ENCODE results near the gene CDC42EP2.

Gene CDC42EP2

DNA sequence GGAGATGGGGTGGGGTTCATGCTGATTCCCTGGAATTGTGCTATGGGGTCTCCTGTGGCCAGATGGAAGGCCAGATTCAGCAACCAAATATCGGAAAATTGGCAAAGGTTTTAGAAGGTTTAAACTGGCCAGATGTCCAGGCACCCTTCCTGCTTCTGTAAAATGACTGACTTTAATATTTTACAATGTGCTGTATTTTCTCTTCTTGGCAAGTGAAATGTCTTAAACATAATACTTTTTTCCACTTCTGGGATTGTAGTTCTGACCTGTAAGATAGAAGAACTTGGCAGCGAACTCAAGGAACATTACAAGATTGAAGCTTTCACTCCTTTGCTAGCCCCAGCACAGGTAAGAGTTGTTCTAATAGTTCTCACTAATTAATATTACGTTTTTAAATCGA is 35.4 kb upstream of the CDC42EP2 start:
- no peak overlapping the region for H3K4me3 ChIP-seq (ENCODE audit: low read depth, low read length)
- DNase-seq (ENCODE audit: low read depth) = no peak
- no peak for TF ChIP-seq CTCF (IDR thresholded peaks at IDR 0.05; ENCODE audit: control insufficient read depth, extremely low read depth, insufficient read depth)

GRCh38 chr11:65279741-65280440 is 34.8 kb upstream of the CDC42EP2 start:
- no peak for TF ChIP-seq CTCF (IDR thresholded peaks at IDR 0.05; ENCODE audit: control insufficient read depth, extremely low read depth, insufficient read depth)
- no peak overlapping the region for H3K4me3 ChIP-seq (ENCODE audit: low read depth, low read length)
- DNase-seq (ENCODE audit: low read depth) = no peak

- TF ChIP-seq CTCF (IDR thresholded peaks at IDR 0.05; ENCODE audit: control insufficient read depth, extremely low read depth, insufficient read depth) = no peak
- no peak overlapping the region for H3K4me3 ChIP-seq (ENCODE audit: low read depth, low read length)
- DNase-seq (ENCODE audit: low read depth) = no peak
These were observed 34.0 kb upstream of the CDC42EP2 start for GRCh38 chr11:65280646-65281045.

DNA sequence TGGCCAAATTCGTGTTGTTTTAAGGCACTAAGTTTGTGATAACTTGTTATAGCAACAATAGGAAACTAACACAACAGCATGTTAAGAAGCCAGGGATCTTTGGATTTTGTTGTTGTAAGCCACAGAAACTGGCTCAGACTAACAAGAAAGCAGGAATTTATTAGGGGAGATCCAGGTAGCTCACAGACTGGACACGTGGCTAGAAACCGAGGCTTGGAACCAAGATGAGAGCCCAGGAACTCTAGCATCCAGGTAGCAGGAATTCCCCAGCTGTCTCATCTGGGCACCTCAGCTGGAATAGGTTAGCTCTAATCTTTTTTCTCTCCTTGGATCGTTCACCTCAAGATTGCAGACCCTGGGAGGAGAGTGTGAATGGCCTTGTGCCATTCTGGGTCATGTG is 28.0 kb upstream of the CDC42EP2 start:
- TF ChIP-seq CTCF (IDR thresholded peaks at IDR 0.05; ENCODE audit: control insufficient read depth, extremely low read depth, insufficient read depth) = no peak
- no peak for DNase-seq (ENCODE audit: low read depth)
- no peak overlapping the region for H3K4me3 ChIP-seq (ENCODE audit: low read depth, low read length)

DNA sequence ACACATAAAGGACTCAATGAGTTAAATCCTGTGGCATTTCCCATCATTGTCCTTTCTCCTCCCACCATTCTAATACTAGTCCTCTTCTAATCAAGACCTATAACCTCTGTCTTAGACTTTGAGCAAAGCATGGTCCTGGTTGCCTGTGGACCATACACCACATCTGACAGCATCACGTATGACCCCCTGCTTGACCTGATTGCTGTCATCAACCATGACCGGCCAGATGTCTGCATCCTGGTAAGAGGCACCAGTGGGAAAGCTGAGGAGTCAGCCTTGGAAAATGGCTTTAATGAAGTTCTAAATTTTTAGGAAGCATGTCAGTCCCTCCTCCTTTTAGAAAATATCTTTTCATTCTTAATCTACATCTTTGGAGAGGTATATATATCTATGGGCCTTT is 27.1 kb upstream of the CDC42EP2 start:
- TF ChIP-seq CTCF (IDR thresholded peaks at IDR 0.05; ENCODE audit: control insufficient read depth, extremely low read depth, insufficient read depth) = no peak
- DNase-seq (ENCODE audit: low read depth) = no peak

DNA sequence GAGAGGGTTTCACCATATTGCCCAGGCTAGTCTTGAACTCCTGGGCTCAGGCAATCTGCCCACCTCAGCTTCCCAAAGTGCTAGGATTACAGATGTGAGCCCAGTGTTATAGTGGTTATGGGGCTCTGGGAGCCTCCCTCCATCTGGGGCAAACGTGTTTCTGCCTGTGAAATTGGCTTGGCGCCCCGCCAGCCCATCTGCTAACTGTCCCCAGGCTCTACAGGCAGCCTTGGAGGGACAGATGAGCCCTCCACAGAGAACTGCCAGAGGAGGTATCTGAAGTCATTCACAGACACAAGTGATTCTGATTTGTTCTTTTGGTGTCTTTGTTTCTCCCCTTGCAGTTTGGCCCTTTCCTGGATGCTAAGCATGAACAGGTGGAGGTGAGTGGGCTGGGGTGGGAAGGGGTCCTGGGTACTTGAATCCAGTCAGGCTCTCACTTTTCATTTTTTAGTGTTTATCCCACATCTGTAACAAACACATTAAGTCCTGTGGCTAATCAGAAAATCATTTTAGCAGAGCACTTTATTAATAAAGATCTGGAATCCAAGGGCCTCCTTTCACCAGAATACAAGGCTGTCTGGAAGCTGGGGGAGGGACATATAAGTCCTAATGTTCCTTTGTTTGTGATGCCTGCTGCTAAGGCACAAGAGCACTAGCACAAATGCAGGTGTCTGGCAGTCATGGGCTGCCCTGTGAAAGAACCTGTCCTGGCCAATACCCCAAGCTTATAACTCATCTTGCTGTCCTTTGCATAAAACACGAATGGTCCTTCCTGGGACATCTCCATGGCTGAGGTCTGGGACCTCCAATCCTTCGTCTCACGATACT is 25.7 kb upstream of the CDC42EP2 start:
- TF ChIP-seq CTCF (IDR thresholded peaks at IDR 0.05; ENCODE audit: control insufficient read depth, extremely low read depth, insufficient read depth) = no peak
- no peak overlapping the region for H3K4me3 ChIP-seq (ENCODE audit: low read depth, low read length)
- no peak for DNase-seq (ENCODE audit: low read depth)

More for the DNA sequence above, 27.1 kb upstream of the CDC42EP2 start:
- H3K4me3 ChIP-seq (ENCODE audit: low read depth, low read length) = no peak overlapping the region

All from LNCaP clone FGC (cell line).